HFF-Myc (cell line): ENCODE results near the gene MAPKAPK3.

Experiments
- DNase-seq: peaks from one replicate; pipeline ENCODE4 v3.0.0-alpha.2; 2011; ENCODE audit warnings: low read depth; ENCODE audit errors: extremely low read depth
- H3K4me3 ChIP-seq: replicated peaks from 2 replicates; pipeline ENCODE4 v1.5.1; 2011; ENCODE audit warnings: low read depth, mild to moderate bottlenecking, control low read depth, low read length
- TF ChIP-seq, protein P1 (sequence below): IDR thresholded peaks from 2 replicates; pipeline ENCODE4 v1.5.1; 2012; ENCODE audit warnings: mild to moderate bottlenecking, low read depth, low read length, control low read depth; ENCODE audit errors: missing control alignments

Gene MAPKAPK3

GRCh38 chr3:50650018-50650417 lies 33.1 kb downstream of the MAPKAPK3 start:
- TF ChIP-seq, protein P1, sequence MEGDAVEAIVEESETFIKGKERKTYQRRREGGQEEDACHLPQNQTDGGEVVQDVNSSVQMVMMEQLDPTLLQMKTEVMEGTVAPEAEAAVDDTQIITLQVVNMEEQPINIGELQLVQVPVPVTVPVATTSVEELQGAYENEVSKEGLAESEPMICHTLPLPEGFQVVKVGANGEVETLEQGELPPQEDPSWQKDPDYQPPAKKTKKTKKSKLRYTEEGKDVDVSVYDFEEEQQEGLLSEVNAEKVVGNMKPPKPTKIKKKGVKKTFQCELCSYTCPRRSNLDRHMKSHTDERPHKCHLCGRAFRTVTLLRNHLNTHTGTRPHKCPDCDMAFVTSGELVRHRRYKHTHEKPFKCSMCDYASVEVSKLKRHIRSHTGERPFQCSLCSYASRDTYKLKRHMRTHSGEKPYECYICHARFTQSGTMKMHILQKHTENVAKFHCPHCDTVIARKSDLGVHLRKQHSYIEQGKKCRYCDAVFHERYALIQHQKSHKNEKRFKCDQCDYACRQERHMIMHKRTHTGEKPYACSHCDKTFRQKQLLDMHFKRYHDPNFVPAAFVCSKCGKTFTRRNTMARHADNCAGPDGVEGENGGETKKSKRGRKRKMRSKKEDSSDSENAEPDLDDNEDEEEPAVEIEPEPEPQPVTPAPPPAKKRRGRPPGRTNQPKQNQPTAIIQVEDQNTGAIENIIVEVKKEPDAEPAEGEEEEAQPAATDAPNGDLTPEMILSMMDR: no peak
- DNase-seq: no peak
- H3K4me3 ChIP-seq: no peak overlapping the region

DNA sequence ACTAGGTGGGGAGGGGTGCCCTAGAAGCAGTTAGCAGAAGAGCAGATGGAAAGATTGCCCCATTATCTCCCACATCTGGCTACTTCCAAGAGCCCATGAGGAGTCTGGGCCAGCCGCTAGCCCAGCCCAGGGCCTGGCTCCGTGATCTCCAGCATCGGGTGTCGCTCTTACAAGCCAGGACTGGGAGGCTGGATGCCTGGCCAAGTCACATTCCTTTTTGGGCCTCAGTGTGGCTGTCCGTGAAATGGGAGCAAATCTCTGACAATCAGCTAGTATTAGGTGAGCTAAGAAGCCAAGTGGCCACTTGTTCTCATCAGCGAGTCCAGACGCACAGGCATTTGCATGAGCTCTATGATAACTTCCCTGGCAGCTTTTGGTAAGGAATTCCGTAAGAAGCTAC lies 34.5 kb downstream of the MAPKAPK3 start:
- TF ChIP-seq, protein P1: no peak
- H3K4me3 ChIP-seq: no peak overlapping the region
- no peak for DNase-seq

- TF ChIP-seq, protein P1: no peak
- no peak overlapping the region for H3K4me3 ChIP-seq
- DNase-seq: no peak
Measured at GRCh38 chr3:50651920-50652529, 35.1 kb downstream of the MAPKAPK3 start.

DNA sequence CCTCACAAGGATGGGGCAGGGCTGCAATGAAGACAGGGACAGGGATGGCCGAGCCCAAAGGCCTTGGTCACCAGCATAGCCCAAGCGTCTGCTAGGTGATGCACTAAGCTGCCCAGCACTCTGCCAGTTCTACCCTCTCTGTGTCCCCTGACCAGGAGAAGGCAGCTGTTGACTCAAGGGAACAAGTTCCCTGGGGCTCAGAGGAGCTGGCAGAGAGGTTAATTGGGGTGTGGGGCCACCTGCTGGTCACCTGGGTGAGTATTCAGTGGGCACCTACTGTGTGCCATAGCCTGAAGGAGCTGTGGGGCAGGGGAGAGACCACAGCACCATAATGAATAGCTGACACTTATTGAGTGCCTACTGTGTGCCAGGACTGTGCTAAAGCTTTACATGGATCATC lies 35.8 kb downstream of the MAPKAPK3 start:
- H3K4me3 ChIP-seq: no peak overlapping the region
- TF ChIP-seq, protein P1: peak; percentile 55
- DNase-seq: no peak

GRCh38 chr3:50653937-50654595 lies 37.1 kb downstream of the MAPKAPK3 start:
- DNase-seq: no peak
- no peak overlapping the region for H3K4me3 ChIP-seq
- TF ChIP-seq, protein P1: no peak

GRCh38 chr3:50655009-50655830 lies 38.3 kb downstream of the MAPKAPK3 start:
- DNase-seq: no peak
- no peak overlapping the region for H3K4me3 ChIP-seq
- TF ChIP-seq, protein P1: no peak
